Naive thymus-derived CD8-positive, alpha-beta T cell (primary cell): ENCODE results near the gene EHD4. TPM values are rescaled to one million over a fixed set of nuclear protein-coding genes. Genes with fewer than 3 reads are reported as not detected.

Experiments
- ATAC-seq, 2 donors: fragments of 150-1000 bp; cut with Tn5 transposase in 1 of 2; sonication (Bioruptor Pico), chemical (Tn5 transposase) in 1 of 2; 1 replicate in 1 of 2; 2 replicates in 1 of 2; pipeline ENCODE4 v1.10.0; 2021; ENCODE audit warnings: mild to moderate bottlenecking in 2 of 2, moderate library complexity in 2 of 2
- POLR2A ChIA-PET: fragments of 350-600 bp; sonication (Branson Sonifier 250); formaldehyde crosslinking; loops from one replicate; lab custom pipeline; 2021; ENCODE audit warnings: antibody characterized with exemption; lab: Charles Lee
- DNase-seq, 10 donors: peaks; one replicate each; pipeline versions ENCODE4 v3.0.0 to v3.0.0-alpha.2; 2020 to 2022
- H3K27ac Mint-ChIP-seq, 10 donors: one replicate each; pipeline ENCODE4 v1.8.0; 2020 to 2022; ENCODE audit warnings: mild to moderate bottlenecking in 10 of 10, mixed read lengths in 10 of 10, moderate library complexity in 4 of 10, inconsistent platforms in 1 of 10
- H3K27me3 Mint-ChIP-seq, 5 donors: one replicate each; pipeline ENCODE4 v1.8.0; 2021 to 2022; ENCODE audit warnings: mixed read lengths in 5 of 5
- H3K36me3 Mint-ChIP-seq, 3 donors: one replicate each; pipeline ENCODE4 v1.8.0; 2020 to 2022; ENCODE audit warnings: mixed read lengths in 3 of 3, mild to moderate bottlenecking in 2 of 3, inconsistent platforms in 1 of 3
- H3K4me1 Mint-ChIP-seq, 4 donors: one replicate each; pipeline ENCODE4 v1.8.0; 2021 to 2022; ENCODE audit warnings: mixed read lengths in 4 of 4
- H3K4me3 Mint-ChIP-seq, 10 donors: one replicate each; pipeline ENCODE4 v1.8.0; 2020 to 2022; ENCODE audit warnings: mild to moderate bottlenecking in 10 of 10, mixed read lengths in 10 of 10, moderate library complexity in 6 of 10, inconsistent platforms in 1 of 10
- H3K9me3 Mint-ChIP-seq, 9 donors: one replicate each; pipeline ENCODE4 v1.8.0; 2020 to 2022; ENCODE audit warnings: mixed read lengths in 9 of 9, mild to moderate bottlenecking in 3 of 9, inconsistent platforms in 1 of 9, moderate library complexity in 1 of 9
- microRNA-seq: library from miRNA; unstranded; fragments of <30 nt; microRNA quantifications from one replicate; pipeline ENCODE4 v1.2.0, GENCODE V29; 2022; ENCODE audit warnings: borderline microRNAs expressed
- polyA plus RNA-seq, 3 donors: library from polyadenylated mRNA; unstranded; fragments of 300-500 nt; fragmentation: Illumina TruSeq; gene quantifications; one replicate each; pipeline ENCODE4 v1.2.3, GENCODE V29; 2021
- total RNA-seq, 8 experiments: library from RNA in 2 of 8; stranded (reverse) in 2 of 8; gene quantifications; one replicate each; pipeline ENCODE4 v1.2.3 and lab custom pipeline; 2021 to 2026

Gene EHD4
- total and polyA plus RNA-seq, 5 experiments from 2014 or later = 5.2 to 10.4 (median 7.6) TPM

DNA sequence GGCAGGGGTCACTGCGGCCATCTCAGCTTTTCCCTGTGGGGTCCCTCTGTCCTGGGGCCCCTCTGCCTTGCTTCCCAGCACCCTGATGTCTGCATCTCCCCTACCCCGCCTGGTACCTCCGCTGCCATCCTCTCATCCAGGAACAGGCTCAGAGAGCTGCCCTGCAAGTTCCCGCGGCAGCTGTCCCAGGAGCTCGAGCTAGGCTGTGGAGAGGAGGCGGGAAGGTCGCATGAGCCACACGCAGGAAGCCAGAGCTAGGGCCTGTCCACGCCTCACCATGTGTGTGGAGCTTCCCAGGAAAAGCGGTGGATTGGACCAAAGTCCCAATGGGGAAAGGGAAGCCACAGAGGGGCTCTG is 121.2 kb downstream of the EHD4 start:
- peaks cover 0 to 24% (median 7%) of the 10 kb centered on the region in 3 donors for H3K36me3 Mint-ChIP-seq
- POLR2A ChIA-PET = interaction anchor here (0.6 to 1.4 kb wide), 6 partner anchors 13 to 84 kb away, joined by 3 to 4 read pairs (median 3); partner anchors contain the start of gene PLA2G4B
- H3K4me3 Mint-ChIP-seq = no peak overlapping the region
- peaks cover 0 to 8% (median 2%) of the 10 kb centered on the region in 4 donors for H3K4me1 Mint-ChIP-seq
- no peaks in the 10 kb centered on the region for H3K9me3 Mint-ChIP-seq
- DNase-seq (no peak), ATAC-seq (no peak)
- no peaks in the 10 kb centered on the region for H3K27me3 Mint-ChIP-seq
- H3K27ac Mint-ChIP-seq = peak overlapping the region in 4 of 10 donors; percentile 21 to 74 (median 70)

DNA sequence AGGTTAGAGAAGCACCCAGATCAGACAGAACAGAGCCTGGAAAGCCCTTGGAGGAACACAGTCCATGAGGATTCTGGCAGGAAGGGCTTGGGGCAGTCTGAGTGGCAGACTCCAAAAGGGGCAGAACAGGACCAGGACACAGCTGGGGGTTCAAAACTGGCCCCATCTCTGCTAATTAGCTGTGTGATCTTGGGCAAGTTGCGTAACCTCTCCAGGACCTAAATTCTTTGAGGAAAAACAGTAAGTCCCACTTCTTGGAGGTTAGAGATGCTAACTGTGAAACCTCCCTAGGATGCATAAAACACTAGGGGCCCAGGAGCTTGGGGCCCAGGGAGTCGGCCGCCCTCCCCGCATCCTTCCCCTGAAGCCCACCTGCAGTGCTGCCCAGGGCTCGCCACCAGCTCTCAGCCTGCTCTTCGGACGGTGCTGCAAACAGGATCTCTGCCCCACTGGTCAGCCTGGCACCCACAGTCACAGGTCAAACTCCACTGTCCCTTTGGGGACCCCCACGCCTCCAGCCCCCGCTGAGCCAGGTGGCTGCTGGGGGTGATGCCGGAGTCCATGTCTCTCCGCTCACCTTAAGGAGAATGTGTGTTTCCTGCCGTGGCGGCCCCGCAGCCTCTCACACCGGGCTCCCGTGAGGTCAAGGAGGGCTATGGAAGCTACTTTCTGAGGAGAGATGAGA is 121.7 kb downstream of the EHD4 start:
- ATAC-seq (peak in 1 of 2 donors; percentile 16), DNase-seq (no peak)
- Mint-ChIP-seq H3K27ac (peak overlapping the region in 8 of 10 donors; percentile 18 to 72 (median 40)), H3K9me3 (no peaks in the 10 kb centered on the region), H3K4me3 (no peak overlapping the region), H3K36me3 (peaks cover 0 to 27% (median 8%) of the 10 kb centered on the region in 3 donors), H3K4me1 (peaks cover 0 to 8% (median 2%) of the 10 kb centered on the region in 4 donors), H3K27me3 (no peaks in the 10 kb centered on the region)
- POLR2A ChIA-PET = interaction anchor here (0.6 to 0.9 kb wide), 3 partner anchors 36 to 78 kb away, joined by 3 to 4 read pairs (median 3); no protein-coding TSS in a partner anchor

DNA sequence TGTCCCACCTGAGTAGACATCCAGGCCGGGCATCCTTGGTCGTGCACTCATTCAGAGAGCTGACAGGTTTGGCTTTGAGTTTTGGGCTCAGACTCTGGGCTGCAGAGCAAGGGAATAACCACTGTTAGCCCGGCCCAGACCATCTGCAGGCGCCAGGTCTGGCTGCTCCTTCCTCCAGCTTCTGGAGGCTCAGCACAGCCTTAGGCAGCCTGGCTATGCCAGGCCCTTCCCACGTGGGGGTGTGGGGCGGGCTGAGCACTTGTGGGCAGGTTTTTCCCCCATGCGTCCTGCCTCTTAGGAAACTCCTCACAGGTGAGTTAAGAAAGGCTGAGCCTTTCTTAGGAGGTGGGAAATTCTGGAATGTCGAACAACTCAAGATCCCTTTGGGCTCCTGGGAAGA is 122.5 kb downstream of the EHD4 start:
- H3K36me3 Mint-ChIP-seq = peaks cover 0 to 31% (median 8%) of the 10 kb centered on the region in 3 donors
- no peak for DNase-seq
- H3K4me3 Mint-ChIP-seq = no peak overlapping the region
- no peaks in the 10 kb centered on the region for H3K9me3 Mint-ChIP-seq
- no peaks in the 10 kb centered on the region for H3K27me3 Mint-ChIP-seq
- ATAC-seq = peak in 1 of 2 donors; percentile 18
- peaks cover 0 to 8% (median 2%) of the 10 kb centered on the region in 4 donors for H3K4me1 Mint-ChIP-seq
- POLR2A ChIA-PET = no interaction called here
- H3K27ac Mint-ChIP-seq = peak overlapping the region in 6 of 10 donors; percentile 14 to 60 (median 40)

DNA sequence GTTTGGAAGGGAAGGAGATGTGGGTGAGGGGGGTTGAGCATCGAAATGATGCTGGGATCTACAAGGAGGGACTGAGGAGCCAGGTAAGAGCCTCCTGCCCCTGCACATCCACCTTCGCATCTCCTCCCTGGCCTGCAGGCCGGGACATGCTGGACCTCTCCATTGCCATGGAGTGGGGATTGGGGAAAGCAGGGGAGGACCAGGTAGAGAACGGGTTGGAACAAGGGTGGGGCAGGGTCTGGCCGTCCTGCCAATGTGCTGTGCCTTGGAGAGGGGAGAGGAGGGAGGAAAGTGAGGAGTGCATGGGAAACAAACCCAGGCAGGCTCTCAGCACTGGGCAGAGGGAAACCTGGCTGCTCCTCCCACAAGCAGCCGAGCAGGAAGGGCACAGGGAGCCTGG is 123.2 kb downstream of the EHD4 start:
- no peaks in the 10 kb centered on the region for H3K9me3 Mint-ChIP-seq
- H3K4me1 Mint-ChIP-seq = peaks cover 0 to 8% (median 2%) of the 10 kb centered on the region in 4 donors
- no peak overlapping the region for H3K4me3 Mint-ChIP-seq
- peak overlapping the region in 7 of 10 donors; percentile 28 to 81 (median 56) for H3K27ac Mint-ChIP-seq
- POLR2A ChIA-PET = no interaction called here
- peaks cover 0 to 31% (median 8%) of the 10 kb centered on the region in 3 donors for H3K36me3 Mint-ChIP-seq
- ATAC-seq = no peak
- H3K27me3 Mint-ChIP-seq = no peaks in the 10 kb centered on the region
- no peak for DNase-seq

DNA sequence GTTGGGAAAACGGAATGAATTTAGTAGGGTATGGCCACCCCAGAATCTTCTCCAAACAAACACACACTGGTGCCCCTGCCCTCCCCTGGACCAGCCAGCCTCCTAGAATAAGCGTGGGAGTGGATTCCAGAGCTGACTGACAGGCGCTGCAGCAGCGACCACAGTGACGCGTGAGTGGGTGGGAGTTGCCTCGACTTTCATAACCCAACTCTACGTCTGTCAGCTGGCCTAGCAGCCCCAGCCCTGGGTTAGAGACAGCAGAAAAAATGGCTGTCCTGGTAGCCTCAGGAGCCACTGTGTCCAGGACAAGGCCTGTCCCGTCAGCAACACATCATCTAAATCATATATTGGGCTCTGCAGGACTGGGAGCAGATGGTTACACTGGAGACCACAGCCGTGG is 123.7 kb downstream of the EHD4 start:
- ATAC-seq (no peak), DNase-seq (no peak)
- POLR2A ChIA-PET = no interaction called here
- Mint-ChIP-seq H3K9me3 (no peaks in the 10 kb centered on the region), H3K27me3 (no peaks in the 10 kb centered on the region), H3K4me3 (no peak overlapping the region), H3K36me3 (peaks cover 0 to 31% (median 8%) of the 10 kb centered on the region in 3 donors), H3K4me1 (peaks cover 0 to 8% (median 2%) of the 10 kb centered on the region in 4 donors), H3K27ac (peak overlapping the region in 3 of 10 donors; percentile 35 to 74 (median 69))

DNA sequence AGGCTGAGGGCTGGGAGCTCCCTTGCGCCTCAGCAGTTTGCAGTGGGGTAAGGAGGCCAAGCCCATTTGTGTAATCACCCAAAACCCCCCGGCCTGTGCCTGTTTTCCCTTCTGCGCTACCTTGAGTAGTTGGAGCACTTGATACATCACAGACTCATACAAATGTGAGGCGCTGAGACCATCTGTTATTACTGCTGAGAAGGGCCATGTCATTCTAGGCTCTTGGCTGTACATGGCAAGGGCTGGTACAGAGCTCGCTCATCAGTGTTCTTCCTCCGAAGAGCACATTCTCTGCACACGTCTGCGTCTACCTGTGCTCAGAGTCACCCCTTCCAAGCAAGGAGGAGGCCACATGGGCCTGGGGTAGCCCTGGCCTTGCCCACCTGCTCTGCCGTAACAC is 124.4 kb downstream of the EHD4 start:
- DNase-seq = no peak
- H3K4me3 Mint-ChIP-seq = no peak overlapping the region
- ATAC-seq = no peak
- H3K9me3 Mint-ChIP-seq = no peaks in the 10 kb centered on the region
- H3K4me1 Mint-ChIP-seq = peaks cover 0 to 8% (median 2%) of the 10 kb centered on the region in 4 donors
- peak overlapping the region in 5 of 10 donors; percentile 1 to 69 (median 29) for H3K27ac Mint-ChIP-seq
- POLR2A ChIA-PET = no interaction called here
- no peaks in the 10 kb centered on the region for H3K27me3 Mint-ChIP-seq
- H3K36me3 Mint-ChIP-seq = peaks cover 0 to 32% (median 8%) of the 10 kb centered on the region in 3 donors

DNA sequence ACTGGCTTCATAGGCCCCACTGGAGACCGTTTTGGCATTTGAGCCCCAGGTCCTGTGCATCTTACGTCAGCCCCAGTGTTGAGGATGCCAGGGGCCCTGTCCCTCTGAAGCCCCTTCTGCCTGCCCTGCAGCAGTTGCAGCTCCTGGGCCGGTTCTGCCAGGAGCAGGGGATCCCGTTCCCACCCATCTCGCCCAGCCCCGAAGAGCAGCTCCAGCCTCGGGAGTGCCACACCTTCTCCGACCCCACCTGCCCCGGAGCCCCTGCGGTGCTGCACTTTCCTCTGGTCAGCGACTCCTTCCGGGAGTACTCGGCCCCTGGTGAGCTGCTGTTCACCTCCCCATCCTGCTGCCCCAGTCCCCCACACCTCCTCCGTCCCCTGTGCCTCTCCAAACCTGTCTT is 125.2 kb downstream of the EHD4 start:
- DNase-seq (no peak), ATAC-seq (no peak)
- peak overlapping the region in 1 of 10 donors; percentile 11 for H3K27ac Mint-ChIP-seq
- peaks cover 0 to 38% (median 8%) of the 10 kb centered on the region in 3 donors for H3K36me3 Mint-ChIP-seq
- H3K27me3 Mint-ChIP-seq = no peaks in the 10 kb centered on the region
- no peaks in the 10 kb centered on the region for H3K9me3 Mint-ChIP-seq
- peaks cover 0 to 8% (median 2%) of the 10 kb centered on the region in 4 donors for H3K4me1 Mint-ChIP-seq
- no peak overlapping the region for H3K4me3 Mint-ChIP-seq
- POLR2A ChIA-PET = no interaction called here

Small RNA genes within 50 kb of the gene (microRNA-seq; reads per million reads assigned to microRNA genes)
- not detected for gene MIR4310

Other genes starting within 250 kb of the EHD4 start
- gene MAPKBP1, start 198.1 kb downstream of the EHD4 start, total RNA-seq = 10 to 100 TPM; 36.0 to 39.8 TPM
- gene MAPKBP1, start 198.1 kb downstream of the EHD4 start, polyA plus RNA-seq = 1 to 10 TPM; 1.5 to 4.0 (median 2.4) TPM
- gene JMJD7, start 144.5 kb downstream of the EHD4 start, total RNA-seq = 10 to 100 TPM; 60.2 to 81.4 TPM
- gene JMJD7, start 144.5 kb downstream of the EHD4 start, polyA plus RNA-seq = 10 to 100 TPM; 19.1 to 22.6 (median 20.8) TPM
- gene PLA2G4B, start 133.7 kb downstream of the EHD4 start, total RNA-seq = 10 to 100 TPM; 40.1 to 64.9 TPM
- 1 to 10 TPM in 2 of 3 donors, under 1 TPM in 1; 0.82 to 2.9 (median 1.1) TPM for gene PLA2G4B, start 133.7 kb downstream of the EHD4 start, polyA plus RNA-seq
- gene SPTBN5, start 78.5 kb downstream of the EHD4 start, total RNA-seq = under 1 TPM; 0.81 to 0.96 TPM
- gene SPTBN5, start 78.5 kb downstream of the EHD4 start, polyA plus RNA-seq = under 1 TPM in 1 of 3 donors, not detected in 2; 0.02 TPM
- gene PLA2G4E, start 48.5 kb upstream of the EHD4 start, total RNA-seq = not detected
- gene PLA2G4E, start 48.5 kb upstream of the EHD4 start, polyA plus RNA-seq = not detected
- gene PLA2G4D, start 122.0 kb upstream of the EHD4 start, total RNA-seq = not detected
- not detected for gene PLA2G4D, start 122.0 kb upstream of the EHD4 start, polyA plus RNA-seq
- gene PLA2G4F, start 184.1 kb upstream of the EHD4 start, total RNA-seq = not detected
- under 1 TPM in 1 of 3 donors, not detected in 2; 0.04 TPM for gene PLA2G4F, start 184.1 kb upstream of the EHD4 start, polyA plus RNA-seq
- gene VPS39, start 235.7 kb upstream of the EHD4 start, total RNA-seq = 100 to 1,000 TPM; 113 TPM
- 10 to 100 TPM; 26.9 to 40.5 (median 29.9) TPM for gene VPS39, start 235.7 kb upstream of the EHD4 start, polyA plus RNA-seq